ENCODE data around the gene USP4. TPM values are rescaled to one million over a fixed set of nuclear protein-coding genes. Genes with fewer than 3 reads are reported as not detected.
"Not testable (repeated sequence)": the region's sequence is repeated elsewhere in the genome, so short reads cannot be mapped to it uniquely, and the experiment has no call there.

The USP4 gene
- total RNA-seq, 2 donors from 2014 or later, result 101 to 110 TPM

- Mint-ChIP-seq H3K27ac (no peak overlapping the region), H3K4me3 (no peak overlapping the region), H3K36me3 (ENCODE audit: low read depth) (peaks cover 3% of the 10 kb centered on the region), H3K4me1 (no peaks in the 10 kb centered on the region), H3K27me3 (no peaks in the 10 kb centered on the region)
- H3K9me3 ChIP-seq (ENCODE audit: control insufficient read depth, low read length, poor library complexity, severe bottlenecking), result peaks cover 3% of the 10 kb centered on the region
- ATAC-seq (peak; percentile 59), DNase-seq (no peak)
These were observed 101.4 kb downstream of the USP4 start for GRCh38 chr3:49238274-49239127.

GRCh38 chr3:49237344-49237743 lies 102.5 kb downstream of the USP4 start:
- no peak for ATAC-seq
- H3K4me3 Mint-ChIP-seq, result no peak overlapping the region
- H3K27me3 Mint-ChIP-seq, result no peaks in the 10 kb centered on the region
- H3K27ac Mint-ChIP-seq, result no peak overlapping the region
- peaks cover 3% of the 10 kb centered on the region for H3K9me3 ChIP-seq (ENCODE audit: control insufficient read depth, low read length, poor library complexity, severe bottlenecking)
- peaks cover 3% of the 10 kb centered on the region for H3K36me3 Mint-ChIP-seq (ENCODE audit: low read depth)
- no peaks in the 10 kb centered on the region for H3K4me1 Mint-ChIP-seq
- no peak for DNase-seq

GRCh38 chr3:49236226-49236625 lies 103.6 kb downstream of the USP4 start:
- Mint-ChIP-seq H3K27me3 (no peaks in the 10 kb centered on the region), H3K27ac (no peak overlapping the region), H3K4me3 (no peak overlapping the region), H3K4me1 (no peaks in the 10 kb centered on the region), H3K36me3 (ENCODE audit: low read depth) (peaks cover 3% of the 10 kb centered on the region)
- no peak for DNase-seq
- H3K9me3 ChIP-seq (ENCODE audit: control insufficient read depth, low read length, poor library complexity, severe bottlenecking), result peaks cover 3% of the 10 kb centered on the region
- ATAC-seq, result no peak

GRCh38 chr3:49228817-49229216 lies 111.0 kb downstream of the USP4 start:
- H3K4me1 Mint-ChIP-seq; H3K9me3 ChIP-seq (ENCODE audit: control insufficient read depth, low read length, poor library complexity, severe bottlenecking); H3K36me3 Mint-ChIP-seq (ENCODE audit: low read depth); ATAC-seq; DNase-seq; H3K4me3 Mint-ChIP-seq; H3K27ac Mint-ChIP-seq; H3K27me3 Mint-ChIP-seq: not testable (repeated sequence)

Other genes with a start within 250 kb of the USP4 start
- gene QRICH1, start 246.0 kb downstream of the USP4 start, total RNA-seq, result 100 to 1,000 TPM; 196 to 206 TPM
- gene QARS1, start 235.3 kb downstream of the USP4 start, total RNA-seq, result 100 to 1,000 TPM; 214 to 269 TPM
- gene USP19, start 219.2 kb downstream of the USP4 start, total RNA-seq, result 10 to 100 TPM; 51.4 to 56.6 TPM
- 1 to 10 TPM in 1 of 2 donors, under 1 TPM in 1; 0.65 to 3.3 TPM for gene LAMB2, start 207.0 kb downstream of the USP4 start, total RNA-seq
- 10 to 100 TPM; 13.7 to 13.9 TPM for gene CCDC71, start 173.7 kb downstream of the USP4 start, total RNA-seq
- 1 to 10 TPM; 1.7 to 8.7 TPM for gene KLHDC8B, start 168.5 kb downstream of the USP4 start, total RNA-seq
- 10 to 100 TPM in 1 of 2 donors, 1 to 10 TPM in 1; 7.3 to 11.1 TPM for gene C3orf62, start 62.8 kb downstream of the USP4 start, total RNA-seq
- 100 to 1,000 TPM in 1 of 2 donors, 10 to 100 TPM in 1; 75.6 to 326 TPM for gene GPX1, start 18.3 kb upstream of the USP4 start, total RNA-seq
- 100 to 1,000 TPM; 274 to 317 TPM for gene RHOA, start 71.9 kb upstream of the USP4 start, total RNA-seq
- 10 to 100 TPM; 23.4 to 27.0 TPM for gene TCTA, start 72.4 kb upstream of the USP4 start, total RNA-seq
- gene AMT, start 82.4 kb upstream of the USP4 start, total RNA-seq, result 1 to 10 TPM; 5.9 to 8.3 TPM
- 10 to 100 TPM; 17.5 to 18.5 TPM for gene NICN1, start 89.3 kb upstream of the USP4 start, total RNA-seq
- 10 to 100 TPM; 18.0 to 18.9 TPM for gene DAG1, start 130.2 kb upstream of the USP4 start, total RNA-seq
- under 1 TPM; 0.12 to 0.29 TPM for gene BSN, start 214.4 kb upstream of the USP4 start, total RNA-seq

Data from T-helper 17 cell (primary cell).